Tibial nerve (tissue), 4 donors: ENCODE measurements around the gene SLC5A11. TPM values are rescaled to one million over a fixed set of nuclear protein-coding genes. Genes with fewer than 3 reads are reported as not detected.

Experiments used
- DNase-seq, 2 donors: peaks; one replicate each; pipeline ENCODE4 v3.0.0-alpha.2; 2019; ENCODE audit warnings: low spot score in 2 of 2
- H3K27ac ChIP-seq, 4 donors: fragments of 200-600 bp; sonication (generic) in 3 of 4; one replicate each; pipeline ENCODE4 v1.5.1; 2017 to 2019; ENCODE audit warnings: mild to moderate bottlenecking in 1 of 4
- H3K27me3 ChIP-seq, 2 donors: fragments of 200-600 bp; sonication (generic) in 1 of 2; one replicate each; pipeline versions ENCODE4 v1.5.1 to v1.6.0; 2017 to 2019
- H3K36me3 ChIP-seq, 3 donors: fragments of 200-600 bp; sonication (generic); one replicate each; pipeline ENCODE4 v1.5.1; 2018 to 2019
- H3K4me1 ChIP-seq, 4 donors: fragments of 200-600 bp; sonication (generic) in 3 of 4; one replicate each; pipeline ENCODE4 v1.5.1; 2017 to 2019
- H3K4me3 ChIP-seq, 4 donors: fragments of 200-600 bp; sonication (generic) in 3 of 4; one replicate each; pipeline ENCODE4 v1.5.1; 2017 to 2019; ENCODE audit warnings: mild to moderate bottlenecking in 1 of 4, moderate library complexity in 1 of 4
- H3K9me3 ChIP-seq, 4 donors: fragments of 200-600 bp; sonication (generic) in 3 of 4; one replicate each; pipeline ENCODE4 v1.5.1; 2017 to 2019
- CTCF ChIP-seq, 5 experiments: fragments of 200-600 bp in 3 of 5; fragments of 450-650 bp in 2 of 5; sonication (generic) in 3 of 5; IDR thresholded peaks; one replicate each; pipeline ENCODE4 v1.5.1; 2016 to 2019; ENCODE audit warnings: antibody characterized with exemption in 5 of 5, mild to moderate bottlenecking in 3 of 5, moderate library complexity in 2 of 5
- EP300 ChIP-seq, 2 donors: sonication (generic); formaldehyde crosslinking; IDR thresholded peaks; one replicate each; pipeline ENCODE4 v1.6.1; 2017; ENCODE audit warnings: antibody characterized with exemption in 2 of 2, mild to moderate bottlenecking in 1 of 2
- POLR2A ChIP-seq, 2 donors: fragments of 450-650 bp; IDR thresholded peaks; one replicate each; pipeline ENCODE4 v1.6.1; 2017; ENCODE audit warnings: antibody characterized with exemption in 2 of 2, mild to moderate bottlenecking in 2 of 2, moderate library complexity in 2 of 2
- WGBS, 2 donors: methylation state at CpG; one replicate each; pipeline ENCODE4 v1.1.5; 2018; 5-methylcytosine and 5-hydroxymethylcytosine counted together
- total RNA-seq, 4 donors: library from RNA; depleted of rRNA; stranded (reverse); fragments of >200 nt; gene quantifications; one replicate each; pipeline ENCODE4 v1.1.0, GENCODE V29; 2016

The SLC5A11 gene
- total RNA-seq, 4 donors from 2014 or later: not detected

DNA sequence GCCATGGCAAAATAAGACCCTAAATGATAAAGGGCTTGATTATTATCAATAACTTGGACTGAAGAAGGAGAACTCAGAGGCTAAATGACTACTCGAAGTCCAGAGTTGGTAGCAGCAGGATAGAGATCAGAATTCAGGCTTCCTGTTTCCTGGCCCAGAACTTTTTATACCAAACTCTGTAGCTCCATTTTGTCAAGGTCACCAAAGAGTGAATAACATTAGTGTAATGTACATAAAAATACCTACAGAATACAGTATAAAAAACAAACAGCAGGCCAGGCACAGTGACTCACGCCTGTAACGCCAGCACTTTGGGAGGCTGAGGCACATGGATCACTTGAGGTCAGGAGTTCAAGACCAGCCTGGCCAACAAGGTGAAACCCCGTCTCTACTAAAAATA, 90.4 kb downstream of the SLC5A11 start:
- no peak overlapping the region for H3K27ac ChIP-seq

DNA sequence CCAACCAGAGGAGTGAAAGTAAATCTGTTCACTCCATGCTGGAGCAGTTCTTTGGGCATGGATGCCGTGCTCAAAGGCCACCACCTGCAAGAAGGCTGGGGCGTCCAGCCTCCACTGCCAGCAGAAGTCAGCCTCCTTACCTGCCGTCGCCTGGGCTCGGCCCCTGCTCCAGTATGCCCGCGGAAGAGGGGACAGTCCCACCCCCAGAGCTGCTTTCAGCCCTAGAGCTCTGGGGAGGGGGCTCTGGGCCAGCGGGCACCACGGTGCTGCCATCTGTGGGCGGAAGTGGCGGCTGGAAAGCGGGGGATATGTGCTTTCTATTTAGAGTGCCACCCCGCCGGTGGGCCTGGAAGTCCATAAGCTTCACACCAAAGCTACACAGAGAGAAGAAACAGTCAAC, 93.5 kb downstream of the SLC5A11 start:
- Histone ChIP-seq H3K27me3 (no peaks in the 10 kb centered on the region), H3K4me1 (no peaks in the 10 kb centered on the region), H3K27ac (no peak overlapping the region), H3K36me3 (peaks cover 0 to 98% (median 36%) of the 10 kb centered on the region in 3 donors), H3K9me3 (no peaks in the 10 kb centered on the region), H3K4me3 (no peak overlapping the region)
- WGBS, 2 donors: 90 to 95% methylated on average over 13 to 14 of the region's 14 CpGs
- no peak for TF ChIP-seq POLR2A (IDR thresholded peaks at IDR 0.05)
- TF ChIP-seq EP300 (IDR thresholded peaks at IDR 0.05): no peak
- TF ChIP-seq CTCF (IDR thresholded peaks at IDR 0.05): no peak
- no peak for DNase-seq

More for the DNA sequence above, 90.4 kb downstream of the SLC5A11 start:
- TF ChIP-seq POLR2A (IDR thresholded peaks at IDR 0.05) (no peak), CTCF (IDR thresholded peaks at IDR 0.05) (no peak), EP300 (IDR thresholded peaks at IDR 0.05) (no peak)
- peaks cover 0 to 98% (median 46%) of the 10 kb centered on the region in 3 donors for H3K36me3 ChIP-seq
- DNase-seq: no peak
- no peaks in the 10 kb centered on the region for H3K4me1 ChIP-seq
- H3K9me3 ChIP-seq: no peaks in the 10 kb centered on the region
- H3K4me3 ChIP-seq: no peak overlapping the region
- WGBS, 2 donors: 77 to 82% methylated on average over 4 of the region's 4 CpGs
- no peaks in the 10 kb centered on the region for H3K27me3 ChIP-seq

- no peak overlapping the region for H3K27ac ChIP-seq
- no peak overlapping the region for H3K4me3 ChIP-seq
- H3K4me1 ChIP-seq: no peaks in the 10 kb centered on the region
- no peaks in the 10 kb centered on the region for H3K9me3 ChIP-seq
- DNase-seq: no peak
- H3K27me3 ChIP-seq: no peaks in the 10 kb centered on the region
- 98 to 100% methylated on average over 2 of the region's 2 CpGs for WGBS, 2 donors
- TF ChIP-seq EP300 (IDR thresholded peaks at IDR 0.05) (no peak), POLR2A (IDR thresholded peaks at IDR 0.05) (no peak), CTCF (IDR thresholded peaks at IDR 0.05) (no peak)
- H3K36me3 ChIP-seq: peaks cover 0 to 98% (median 31%) of the 10 kb centered on the region in 3 donors
Observed at GRCh38 chr16:24939738-24940137, 94.0 kb downstream of the SLC5A11 start.

DNA sequence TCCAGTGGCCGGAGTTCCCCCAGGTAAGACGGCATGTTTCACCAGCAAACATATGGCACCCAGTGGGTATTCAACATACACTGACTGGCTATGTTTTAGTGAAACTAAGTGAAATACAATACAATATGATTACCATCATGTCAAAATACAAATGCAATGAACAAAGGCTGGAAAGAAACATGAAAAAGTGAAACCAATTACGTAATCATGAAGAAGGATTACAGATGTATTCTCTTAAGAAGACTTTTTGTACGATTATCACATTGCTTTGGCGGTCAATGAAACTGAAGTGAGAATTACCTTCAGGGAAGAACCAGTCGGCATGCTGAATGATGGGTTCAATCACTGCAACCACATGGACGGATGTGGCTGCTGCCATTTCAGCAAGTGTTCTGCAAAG, 97.7 kb downstream of the SLC5A11 start:
- Histone ChIP-seq H3K9me3 (no peaks in the 10 kb centered on the region), H3K4me1 (no peaks in the 10 kb centered on the region), H3K27me3 (no peaks in the 10 kb centered on the region), H3K36me3 (peaks cover 0 to 100% (median 18%) of the 10 kb centered on the region in 3 donors), H3K27ac (no peak overlapping the region), H3K4me3 (no peak overlapping the region)
- 94% methylated on average over 7 of the region's 7 CpGs for WGBS, 2 donors
- TF ChIP-seq CTCF (IDR thresholded peaks at IDR 0.05) (no peak), EP300 (IDR thresholded peaks at IDR 0.05) (no peak), POLR2A (IDR thresholded peaks at IDR 0.05) (no peak)
- DNase-seq: no peak

DNA sequence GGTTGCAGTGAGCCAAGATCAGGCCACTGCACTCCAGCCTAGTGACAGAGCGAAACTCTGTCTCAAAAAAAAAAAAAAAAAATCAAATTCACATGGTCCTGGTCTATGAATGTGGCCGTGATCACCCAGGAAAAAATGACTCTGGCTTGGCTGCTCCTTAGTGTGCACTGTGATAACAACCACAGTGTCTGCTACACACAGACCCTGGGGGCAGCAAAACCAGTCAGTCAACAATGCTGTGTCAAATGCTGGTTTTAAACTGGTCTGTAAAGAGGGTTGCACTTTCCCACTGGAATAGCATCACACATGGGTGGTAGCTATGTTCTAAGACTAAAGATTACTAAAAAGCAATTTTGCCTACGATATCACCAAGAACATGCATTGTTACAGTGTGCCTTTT, 98.4 kb downstream of the SLC5A11 start:
- WGBS, 2 donors: 82 to 94% methylated on average over 3 of the region's 3 CpGs
- no peaks in the 10 kb centered on the region for H3K9me3 ChIP-seq

More for the DNA sequence above, 98.4 kb downstream of the SLC5A11 start:
- H3K4me3 ChIP-seq: no peak overlapping the region
- H3K4me1 ChIP-seq: no peaks in the 10 kb centered on the region
- no peak for DNase-seq
- no peaks in the 10 kb centered on the region for H3K27me3 ChIP-seq
- H3K27ac ChIP-seq: no peak overlapping the region
- TF ChIP-seq CTCF (IDR thresholded peaks at IDR 0.05) (no peak), POLR2A (IDR thresholded peaks at IDR 0.05) (no peak), EP300 (IDR thresholded peaks at IDR 0.05) (no peak)
- peaks cover 0 to 100% (median 13%) of the 10 kb centered on the region in 3 donors for H3K36me3 ChIP-seq
